Activated T-helper 1 cell treated with anti-CD3 and anti-CD28 coated beads, Interleukin-2, amount 50 U/mL, for 16 hours (primary cell): ENCODE data around the gene PTGDS.

Experiments
- DNase-seq, 2 donors: peaks; one replicate each; pipeline ENCODE4 v3.0.0-alpha.2; 2020; ENCODE audit warnings: low read depth in 1 of 2, low spot score in 1 of 2

Gene PTGDS

GRCh38 chr9:136957461-136957860, 19.8 kb upstream of the PTGDS start:
- no peak for DNase-seq

- DNase-seq, result no peak
Measured at GRCh38 chr9:136957901-136958300, 19.4 kb upstream of the PTGDS start.

- DNase-seq, result no peak
Measured at GRCh38 chr9:136958473-136958872, 18.8 kb upstream of the PTGDS start.

GRCh38 chr9:136958898-136959850, 18.1 kb upstream of the PTGDS start:
- DNase-seq, result no peak

GRCh38 chr9:136960212-136960937, 16.9 kb upstream of the PTGDS start:
- DNase-seq, result no peak

GRCh38 chr9:136960938-136961275, 16.4 kb upstream of the PTGDS start:
- no peak for DNase-seq

- no peak for DNase-seq
Measured at GRCh38 chr9:136961279-136962065, 15.8 kb upstream of the PTGDS start.

- no peak for DNase-seq
Measured at GRCh38 chr9:136962163-136962562, 15.1 kb upstream of the PTGDS start.

GRCh38 chr9:136962701-136963248, 14.5 kb upstream of the PTGDS start:
- DNase-seq, result no peak

- DNase-seq, result no peak
Measured at GRCh38 chr9:136963341-136963740, 14.0 kb upstream of the PTGDS start.

- no peak for DNase-seq
Measured at GRCh38 chr9:136963751-136964150, 13.6 kb upstream of the PTGDS start.

- DNase-seq, result no peak
Measured at GRCh38 chr9:136964171-136964689, 13.1 kb upstream of the PTGDS start.

GRCh38 chr9:136964833-136965422, 12.4 kb upstream of the PTGDS start:
- no peak for DNase-seq

GRCh38 chr9:136965771-136966484, 11.4 kb upstream of the PTGDS start:
- no peak for DNase-seq

- no peak for DNase-seq
Measured at GRCh38 chr9:136968333-136969127, 8.8 kb upstream of the PTGDS start.

- DNase-seq, result no peak
Measured at GRCh38 chr9:136969150-136969549, 8.2 kb upstream of the PTGDS start.

GRCh38 chr9:136969774-136970173, 7.5 kb upstream of the PTGDS start:
- no peak for DNase-seq

GRCh38 chr9:136970361-136970760, 6.9 kb upstream of the PTGDS start:
- no peak for DNase-seq

- DNase-seq, result no peak
Measured at GRCh38 chr9:136971746-136972145, 5.6 kb upstream of the PTGDS start.
